IMR-90 (cell line): ENCODE measurements around the gene NDUFA6. TPM values are rescaled to one million over a fixed set of nuclear protein-coding genes. Genes with fewer than 3 reads are reported as not detected.

Source experiments
- ATAC-seq: fragments of 200-7000 bp; cut with Tn5 transposase; 2 replicates; pipeline ENCODE4 v1.9.1; 2020; ENCODE audit warnings: low read depth, mild to moderate bottlenecking, moderate library complexity
- BruUV-seq: library from RNA; stranded (reverse); fragments of 400-500 nt; replicated peaks from 2 replicates; lab custom pipeline; 2021; lab: Mats Ljungman, UMichigan
- CTCF ChIA-PET: fragments of 300-600 bp; formaldehyde crosslinking; extraction: SDS; loops from one replicate; lab custom pipeline; 2021; ENCODE audit warnings: antibody characterized with exemption; lab: Yijun Ruan, JAX
- POLR2A ChIA-PET: fragments of 300-600 bp; sonication (Branson Sonifier 250); formaldehyde crosslinking; loops from one replicate; lab custom pipeline; 2022; ENCODE audit warnings: antibody characterized with exemption; ENCODE audit not compliant: unreplicated experiment; lab: Charles Lee
- DNase-seq: peaks from one replicate; pipeline ENCODE4 v3.0.0; 2013
- H2AFZ ChIP-seq: replicated peaks from 2 replicates; pipeline ENCODE3; 2013; ENCODE audit warnings: low read length, mild to moderate bottlenecking; ENCODE audit not compliant: poor library complexity
- H2AK5ac ChIP-seq: 2 replicates; pipeline ENCODE4 v1.6.1; 2013; ENCODE audit warnings: low read depth, low read length, inconsistent platforms
- H2AK9ac ChIP-seq: replicated peaks from 2 replicates; pipeline ENCODE3; 2013; ENCODE audit warnings: mild to moderate bottlenecking, low read depth, low read length, moderate library complexity; ENCODE audit not compliant: poor library complexity
- H2BK120ac ChIP-seq: 2 replicates; pipeline ENCODE4 v1.6.1; 2013; ENCODE audit warnings: low read depth, low read length, inconsistent platforms
- H2BK15ac ChIP-seq: 3 replicates; pipeline ENCODE4 v1.6.1; 2013; ENCODE audit warnings: low read depth, low read length, inconsistent platforms
- H2BK20ac ChIP-seq: 2 replicates; pipeline ENCODE4 v1.6.1; 2013; ENCODE audit warnings: low read depth, mild to moderate bottlenecking, inconsistent platforms, low read length, moderate library complexity
- H2BK5ac ChIP-seq: 2 replicates; pipeline ENCODE4 v1.6.1; 2013; ENCODE audit warnings: mild to moderate bottlenecking, low read depth, low read length, inconsistent platforms; ENCODE audit not compliant: poor library complexity, severe bottlenecking
- H3K14ac ChIP-seq: replicated peaks from 2 replicates; pipeline ENCODE4 v1.6.1; 2013; ENCODE audit warnings: low read depth, low read length, inconsistent platforms
- H3K18ac ChIP-seq: 2 replicates; pipeline ENCODE4 v1.6.1; 2013; ENCODE audit warnings: low read depth, low read length, control low read depth
- H3K23ac ChIP-seq: 2 replicates; pipeline ENCODE4 v1.6.1; 2013; ENCODE audit warnings: low read depth, low read length, inconsistent platforms
- H3K27ac ChIP-seq: 2 replicates; pipeline ENCODE4 v1.5.1; 2013; ENCODE audit warnings: mild to moderate bottlenecking, control low read depth, low read length; ENCODE audit not compliant: insufficient read depth
- H3K27me3 ChIP-seq: 2 replicates; pipeline ENCODE4 v1.6.1; 2013; ENCODE audit warnings: low read length; ENCODE audit not compliant: control insufficient read depth, insufficient read depth
- H3K36me3 ChIP-seq: 2 replicates; pipeline ENCODE4 v1.6.1; 2013; ENCODE audit warnings: low read length, mixed read lengths; ENCODE audit not compliant: control insufficient read depth, insufficient read depth
- H3K4ac ChIP-seq: 2 replicates; pipeline ENCODE4 v1.6.1; 2013; ENCODE audit warnings: low read depth, low read length, inconsistent platforms
- H3K4me1 ChIP-seq: 2 replicates; pipeline ENCODE4 v1.6.1; 2013; ENCODE audit warnings: low read length, mixed read lengths; ENCODE audit not compliant: control insufficient read depth, insufficient read depth
- H3K4me2 ChIP-seq: 2 replicates; pipeline ENCODE4 v1.6.1; 2013; ENCODE audit warnings: low read depth, mild to moderate bottlenecking, control low read depth, low read length, moderate library complexity
- H3K4me3 ChIP-seq: 2 replicates; pipeline ENCODE4 v1.5.1; 2013; ENCODE audit warnings: low read depth, mild to moderate bottlenecking, control low read depth, low read length, moderate library complexity; ENCODE audit not compliant: insufficient read depth
- H3K56ac ChIP-seq: 2 replicates; pipeline ENCODE4 v1.6.1; 2013; ENCODE audit warnings: low read length, inconsistent platforms; ENCODE audit not compliant: insufficient read depth; ENCODE audit errors: extremely low read depth
- H3K79me1 ChIP-seq, 2 experiments: 2 replicates each; pipeline ENCODE4 v1.6.1; 2013; ENCODE audit warnings: low read length in 2 of 2, inconsistent platforms in 1 of 2, low read depth in 1 of 2
- H3K9ac ChIP-seq: 2 replicates; pipeline ENCODE4 v1.6.1; 2013; ENCODE audit warnings: low read depth, low read length, control low read depth
- H3K9me1 ChIP-seq: 2 replicates; pipeline ENCODE4 v1.6.1; 2013; ENCODE audit warnings: low read length, inconsistent platforms; ENCODE audit not compliant: insufficient read depth
- H3K9me3 ChIP-seq: 2 replicates; pipeline ENCODE4 v1.6.1; 2013; ENCODE audit warnings: low read length; ENCODE audit not compliant: control insufficient read depth, insufficient read depth
- H4K20me1 ChIP-seq: 2 replicates; pipeline ENCODE4 v1.6.1; 2013; ENCODE audit warnings: low read length, inconsistent platforms; ENCODE audit not compliant: insufficient read depth
- H4K5ac ChIP-seq: 2 replicates; pipeline ENCODE4 v1.6.1; 2013; ENCODE audit warnings: mild to moderate bottlenecking, low read depth, low read length, control low read depth
- H4K8ac ChIP-seq, 2 experiments: 2 replicates each; pipeline ENCODE4 v1.6.1; 2013; ENCODE audit warnings: low read depth in 2 of 2, low read length in 2 of 2, control low read depth in 1 of 2, inconsistent platforms in 1 of 2
- H4K91ac ChIP-seq: 2 replicates; pipeline ENCODE4 v1.6.1; 2013; ENCODE audit warnings: low read depth, low read length, inconsistent platforms; ENCODE audit not compliant: insufficient read depth
- BHLHE40 ChIP-seq: fragments of 150-350 bp; IDR thresholded peaks from 2 replicates; pipeline ENCODE4 v1.6.1; 2016; ENCODE audit warnings: mild to moderate bottlenecking, low read depth, low read length
- CEBPB ChIP-seq: IDR thresholded peaks from 2 replicates; pipeline ENCODE4 v1.6.1; 2012; ENCODE audit warnings: low read depth, low read length, improper control_type of control experiment
- CHD1 ChIP-seq: IDR thresholded peaks from 2 replicates; pipeline ENCODE4 v1.6.1; 2012; ENCODE audit warnings: low read depth, low read length, improper control_type of control experiment
- FOS ChIP-seq: fragments of 150-350 bp; IDR thresholded peaks from 2 replicates; pipeline ENCODE4 v1.6.1; 2016; ENCODE audit warnings: low read depth, low read length
- MAFK ChIP-seq: IDR thresholded peaks from 2 replicates; pipeline ENCODE4 v1.6.1; 2012; ENCODE audit warnings: low read depth, low read length, improper control_type of control experiment
- MAZ ChIP-seq: IDR thresholded peaks from 2 replicates; pipeline ENCODE4 v1.6.1; 2012; ENCODE audit warnings: low read depth, mild to moderate bottlenecking, low read length, improper control_type of control experiment, moderate library complexity, borderline replicate concordance
- MXI1 ChIP-seq: IDR thresholded peaks from 2 replicates; pipeline ENCODE4 v1.6.1; 2012; ENCODE audit warnings: low read depth, mild to moderate bottlenecking, low read length, moderate library complexity, borderline replicate concordance
- NFE2L2 ChIP-seq: fragments of 150-350 bp; IDR thresholded peaks from 2 replicates; pipeline ENCODE4 v1.6.1; 2016; ENCODE audit warnings: low read depth, mild to moderate bottlenecking, low read length
- POLR2A ChIP-seq: IDR thresholded peaks from 2 replicates; pipeline ENCODE4 v1.6.1; 2012; ENCODE audit warnings: mild to moderate bottlenecking, low read depth, low read length
- RAD21 ChIP-seq: IDR thresholded peaks from 2 replicates; pipeline ENCODE4 v1.6.1; 2012; ENCODE audit warnings: low read length, improper control_type of control experiment
- RCOR1 ChIP-seq: IDR thresholded peaks from 2 replicates; pipeline ENCODE4 v1.6.1; 2012; ENCODE audit warnings: mild to moderate bottlenecking, low read length, improper control_type of control experiment; ENCODE audit not compliant: insufficient replicate concordance
- RFX5 ChIP-seq: IDR thresholded peaks from 2 replicates; pipeline ENCODE4 v1.8.0; 2012; ENCODE audit warnings: low read depth, mild to moderate bottlenecking, low read length, moderate library complexity
- SMC3 ChIP-seq: fragments of 150-350 bp; IDR thresholded peaks from 2 replicates; pipeline ENCODE4 v1.6.1; 2016; ENCODE audit warnings: low read depth, mild to moderate bottlenecking, antibody characterized with exemption, low read length, moderate library complexity
- WGBS, 2 experiments: methylation state at CpG; one replicate each; pipeline versions ENCODE4 v1.1.5 to v1.1.7; 2013; ENCODE audit warnings: missing lambda C conversion rate in 2 of 2; ENCODE audit not compliant: insufficient read length in 1 of 2; ENCODE audit errors: extremely low coverage in 2 of 2; 5-methylcytosine and 5-hydroxymethylcytosine counted together
- dilution Hi-C: fragments of 300-500 bp; cut with HindIII; formaldehyde crosslinking; loops from one replicate; pipeline ENCODE4 v1.14.3; 2018; ENCODE audit warnings: low sequenced_read_pairs; ENCODE audit not compliant: unreplicated experiment
- in situ Hi-C: fragments of 300-500 bp; cut with MboI; formaldehyde crosslinking; loops from 3 replicates; pipeline ENCODE4 v1.14.3; 2019; ENCODE audit warnings: low sequenced_read_pairs, inconsistent platforms, mixed read lengths
- intact Hi-C: fragments of 100-400 bp; cut with micrococcal nuclease; formaldehyde crosslinking; loops from 2 replicates; pipeline ENCODE4 v1.10.0; 2022
- polyA plus RNA-seq, 3 experiments: library from polyadenylated mRNA; depleted of rRNA; stranded (reverse); fragments of >200 nt; gene quantifications; 2 replicates each; pipeline ENCODE4 v1.2.3, GENCODE V29; 2012; ENCODE audit warnings: low replicate concordance in 1 of 3
- total RNA-seq: library from RNA; depleted of rRNA; stranded (reverse); fragments of >200 nt; gene quantifications from 2 replicates; pipeline ENCODE4 v1.2.3, GENCODE V29; 2012
- TF ChIP-seq, protein P1 (sequence below): conservative IDR thresholded peaks from 2 replicates; pipeline ENCODE4 v1.5.1; 2012; ENCODE audit warnings: mild to moderate bottlenecking, low read depth, low read length, improper control_type of control experiment
- TF ChIP-seq, protein P2 (sequence below): fragments of 150-350 bp; IDR thresholded peaks from 2 replicates; pipeline ENCODE4 v1.6.1; 2017; ENCODE audit warnings: mild to moderate bottlenecking, antibody characterized with exemption, low read length, low read depth
- TF ChIP-seq, protein P3 (sequence below): fragments of 150-350 bp; IDR thresholded peaks from 2 replicates; pipeline ENCODE4 v1.6.1; 2016; ENCODE audit warnings: low read depth, mild to moderate bottlenecking, low read length, moderate library complexity, borderline replicate concordance

NDUFA6 gene
- total and polyA plus RNA-seq, 2 of the 4 experiments (the other 2 are of a cell fraction) = 48.8 to 89.0 TPM

DNA sequence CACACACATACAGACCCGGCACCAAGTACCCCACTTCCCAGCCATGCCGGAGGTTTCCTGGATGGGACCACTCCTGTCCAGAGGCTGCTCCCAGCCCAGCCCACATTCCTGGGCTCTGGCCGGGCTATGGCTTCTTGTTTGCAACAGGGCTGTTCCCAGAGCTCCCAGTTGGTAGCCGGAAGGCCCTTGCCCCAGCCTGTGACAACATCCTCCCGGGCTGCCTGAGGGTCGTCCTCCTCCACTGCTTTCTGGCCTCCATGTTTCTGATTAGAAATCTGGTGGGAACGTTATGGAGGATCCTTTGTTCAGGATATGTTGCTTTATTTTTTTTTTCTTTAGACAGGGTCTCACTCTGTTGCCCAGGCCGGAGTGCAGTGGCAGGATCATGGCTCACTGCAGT, 41.0 kb upstream of the NDUFA6 start:
- no peak overlapping the region for H4K91ac ChIP-seq
- no peak overlapping the region for H3K23ac ChIP-seq
- H3K79me1 ChIP-seq = no peaks in the 10 kb centered on the region
- H2BK120ac ChIP-seq = no peak overlapping the region
- no peak overlapping the region for H2AK9ac ChIP-seq
- no TSS peak for BruUV-seq
- no peaks in the 10 kb centered on the region for H3K27me3 ChIP-seq
- H3K4me3 ChIP-seq = no peak overlapping the region
- H3K27ac ChIP-seq = no peak overlapping the region
- no peak overlapping the region for H3K9ac ChIP-seq
- intact Hi-C loops (no loop called here), in situ Hi-C loops (no loop called here), dilution Hi-C loops (no loop called here)
- H2BK5ac ChIP-seq = no peak overlapping the region
- H4K20me1 ChIP-seq = no peaks in the 10 kb centered on the region
- no peak for ATAC-seq
- no peak overlapping the region for H4K8ac ChIP-seq
- no peaks in the 10 kb centered on the region for H3K9me1 ChIP-seq
- no peaks in the 10 kb centered on the region for H3K36me3 ChIP-seq
- no peak overlapping the region for H2BK20ac ChIP-seq
- no peak overlapping the region for H3K4ac ChIP-seq
- no peak overlapping the region for H2BK15ac ChIP-seq
- H3K14ac ChIP-seq = no peak overlapping the region
- H3K4me1 ChIP-seq = no peaks in the 10 kb centered on the region
- H3K18ac ChIP-seq = no peak overlapping the region
- H3K9me3 ChIP-seq = no peaks in the 10 kb centered on the region
- no peak overlapping the region for H4K5ac ChIP-seq
- no peak overlapping the region for H3K4me2 ChIP-seq
- CTCF ChIA-PET = no interaction called here
- H2AFZ ChIP-seq = no peak overlapping the region
- H2AK5ac ChIP-seq = no peak overlapping the region
- DNase-seq = no peak
- TF ChIP-seq RFX5 (no peak), RAD21 (no peak), POLR2A (no peak), CEBPB (no peak), SMC3 (no peak), BHLHE40 (no peak), RCOR1 (no peak), FOS (no peak), MAZ (no peak), NFE2L2 (no peak), MXI1 (no peak), MAFK (no peak), CHD1 (no peak)
- TF ChIP-seq, protein P1, sequence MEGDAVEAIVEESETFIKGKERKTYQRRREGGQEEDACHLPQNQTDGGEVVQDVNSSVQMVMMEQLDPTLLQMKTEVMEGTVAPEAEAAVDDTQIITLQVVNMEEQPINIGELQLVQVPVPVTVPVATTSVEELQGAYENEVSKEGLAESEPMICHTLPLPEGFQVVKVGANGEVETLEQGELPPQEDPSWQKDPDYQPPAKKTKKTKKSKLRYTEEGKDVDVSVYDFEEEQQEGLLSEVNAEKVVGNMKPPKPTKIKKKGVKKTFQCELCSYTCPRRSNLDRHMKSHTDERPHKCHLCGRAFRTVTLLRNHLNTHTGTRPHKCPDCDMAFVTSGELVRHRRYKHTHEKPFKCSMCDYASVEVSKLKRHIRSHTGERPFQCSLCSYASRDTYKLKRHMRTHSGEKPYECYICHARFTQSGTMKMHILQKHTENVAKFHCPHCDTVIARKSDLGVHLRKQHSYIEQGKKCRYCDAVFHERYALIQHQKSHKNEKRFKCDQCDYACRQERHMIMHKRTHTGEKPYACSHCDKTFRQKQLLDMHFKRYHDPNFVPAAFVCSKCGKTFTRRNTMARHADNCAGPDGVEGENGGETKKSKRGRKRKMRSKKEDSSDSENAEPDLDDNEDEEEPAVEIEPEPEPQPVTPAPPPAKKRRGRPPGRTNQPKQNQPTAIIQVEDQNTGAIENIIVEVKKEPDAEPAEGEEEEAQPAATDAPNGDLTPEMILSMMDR = no peak
- TF ChIP-seq, protein P2, sequence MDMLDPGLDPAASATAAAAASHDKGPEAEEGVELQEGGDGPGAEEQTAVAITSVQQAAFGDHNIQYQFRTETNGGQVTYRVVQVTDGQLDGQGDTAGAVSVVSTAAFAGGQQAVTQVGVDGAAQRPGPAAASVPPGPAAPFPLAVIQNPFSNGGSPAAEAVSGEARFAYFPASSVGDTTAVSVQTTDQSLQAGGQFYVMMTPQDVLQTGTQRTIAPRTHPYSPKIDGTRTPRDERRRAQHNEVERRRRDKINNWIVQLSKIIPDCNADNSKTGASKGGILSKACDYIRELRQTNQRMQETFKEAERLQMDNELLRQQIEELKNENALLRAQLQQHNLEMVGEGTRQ = no peak
- TF ChIP-seq, protein P3, sequence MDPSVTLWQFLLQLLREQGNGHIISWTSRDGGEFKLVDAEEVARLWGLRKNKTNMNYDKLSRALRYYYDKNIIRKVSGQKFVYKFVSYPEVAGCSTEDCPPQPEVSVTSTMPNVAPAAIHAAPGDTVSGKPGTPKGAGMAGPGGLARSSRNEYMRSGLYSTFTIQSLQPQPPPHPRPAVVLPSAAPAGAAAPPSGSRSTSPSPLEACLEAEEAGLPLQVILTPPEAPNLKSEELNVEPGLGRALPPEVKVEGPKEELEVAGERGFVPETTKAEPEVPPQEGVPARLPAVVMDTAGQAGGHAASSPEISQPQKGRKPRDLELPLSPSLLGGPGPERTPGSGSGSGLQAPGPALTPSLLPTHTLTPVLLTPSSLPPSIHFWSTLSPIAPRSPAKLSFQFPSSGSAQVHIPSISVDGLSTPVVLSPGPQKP = no peak
- POLR2A ChIA-PET = no interaction called here
- no CpG with 5 or more reads among the region's 8 CpGs for WGBS, 2 experiments
- H3K56ac ChIP-seq = no peak overlapping the region
